ENCODE measurements around the gene LRSAM1.

LRSAM1 gene

GRCh38 chr9:127450830-127451607 lies at the start of gene LRSAM1, which contains the start of gene RPL12:
LRSAM1 (plus strand) TSS chr9:127451510; CDS start chr9:127454528, 3,018 bp downstream.
RPL12 (minus strand) TSS chr9:127451406; CDS start chr9:127451317, 89 bp downstream.
- peak; percentile 92 for DNase-seq

DNA sequence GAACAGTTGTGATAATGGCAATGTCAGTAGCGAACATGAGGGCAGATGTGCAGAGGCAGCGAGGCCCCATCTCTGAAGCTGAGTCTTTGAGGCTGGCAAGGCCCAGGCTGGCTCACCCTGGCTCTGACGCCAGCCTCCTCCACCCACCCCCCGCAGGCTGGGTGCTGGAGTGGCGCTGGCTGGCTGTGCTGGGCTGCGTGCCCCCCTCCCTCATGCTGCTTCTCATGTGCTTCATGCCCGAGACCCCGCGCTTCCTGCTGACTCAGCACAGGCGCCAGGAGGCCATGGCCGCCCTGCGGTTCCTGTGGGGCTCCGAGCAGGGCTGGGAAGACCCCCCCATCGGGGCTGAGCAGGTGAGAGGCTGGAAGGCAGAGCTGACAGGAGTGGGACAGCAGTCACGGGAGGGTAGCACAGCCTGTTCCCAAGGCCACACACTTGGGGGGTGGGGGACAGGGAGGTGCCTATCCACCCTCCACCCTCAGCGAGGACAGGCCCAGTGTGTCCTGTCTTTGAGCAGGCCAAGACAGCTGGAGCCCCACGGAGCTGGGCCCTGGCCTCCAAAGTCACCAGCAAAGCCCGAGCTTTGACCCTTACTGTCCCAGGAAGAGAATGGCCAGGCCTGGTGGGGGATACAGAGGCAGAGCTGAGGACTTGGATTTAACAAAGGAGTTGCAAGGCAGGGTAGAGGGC lies 48.8 kb upstream of the LRSAM1 start:
- DNase-seq, result no peak

DNA sequence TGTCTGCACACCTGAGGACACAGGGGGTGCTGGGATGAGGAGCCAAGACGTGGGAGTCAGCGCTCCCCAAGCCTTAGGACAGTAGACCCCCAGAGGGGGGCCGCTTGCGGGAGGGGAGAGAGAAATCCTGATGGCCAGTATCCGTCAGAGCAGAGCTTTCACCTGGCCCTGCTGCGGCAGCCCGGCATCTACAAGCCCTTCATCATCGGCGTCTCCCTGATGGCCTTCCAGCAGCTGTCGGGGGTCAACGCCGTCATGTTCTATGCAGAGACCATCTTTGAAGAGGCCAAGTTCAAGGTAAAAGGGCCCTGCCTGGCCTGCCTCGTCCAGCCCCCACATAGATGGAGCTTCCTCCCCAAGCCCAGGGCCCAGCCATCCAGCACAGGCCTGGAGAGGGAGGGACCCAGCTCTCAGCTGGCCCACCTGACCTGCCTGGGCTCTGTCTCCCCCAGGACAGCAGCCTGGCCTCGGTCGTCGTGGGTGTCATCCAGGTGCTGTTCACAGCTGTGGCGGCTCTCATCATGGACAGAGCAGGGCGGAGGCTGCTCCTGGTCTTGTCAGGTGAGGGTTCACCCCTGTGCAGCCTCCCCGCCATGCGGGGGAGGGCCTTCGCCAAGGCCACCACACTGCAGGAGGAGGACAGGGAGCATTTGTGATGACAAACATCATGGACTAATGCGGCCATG lies 47.7 kb upstream of the LRSAM1 start:
- DNase-seq, result no peak

- no peak for DNase-seq
Measured at GRCh38 chr9:127404631-127405030, 46.7 kb upstream of the LRSAM1 start.

DNA sequence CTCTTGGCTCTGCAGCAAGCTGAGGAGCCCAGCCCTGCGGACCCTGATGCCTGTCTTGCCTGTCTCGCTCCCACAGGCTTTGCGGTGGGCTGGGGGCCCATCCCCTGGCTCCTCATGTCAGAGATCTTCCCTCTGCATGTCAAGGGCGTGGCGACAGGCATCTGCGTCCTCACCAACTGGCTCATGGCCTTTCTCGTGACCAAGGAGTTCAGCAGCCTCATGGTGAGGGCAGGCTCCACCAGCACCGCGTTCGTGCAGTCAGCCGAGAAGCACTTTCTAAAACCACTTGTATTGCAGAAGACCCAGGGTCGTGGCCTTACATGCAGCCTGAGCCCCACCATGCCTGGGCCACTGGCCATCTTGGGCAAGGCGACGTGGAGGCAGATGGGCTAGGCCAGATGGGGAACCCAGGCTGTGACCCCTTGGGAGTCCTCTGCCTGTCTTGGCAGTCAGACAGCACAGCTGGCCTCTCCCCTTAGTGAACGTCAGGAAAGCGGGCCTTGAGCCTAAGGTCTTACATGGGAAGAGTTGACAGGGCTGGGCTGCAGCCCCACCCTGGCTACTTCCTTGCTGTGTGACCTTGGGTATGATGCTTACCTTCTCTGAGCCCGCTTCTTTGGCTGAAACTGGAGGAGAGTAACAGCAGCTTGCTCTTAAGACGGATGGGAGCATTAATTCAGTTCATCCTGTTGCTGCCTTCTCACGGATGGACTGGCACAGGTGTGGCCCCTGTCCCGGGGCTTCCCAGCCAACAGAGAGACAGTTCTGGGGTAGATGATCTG lies 45.8 kb upstream of the LRSAM1 start:
- DNase-seq, result no peak

GRCh38 chr9:127406799-127407491 lies 44.4 kb upstream of the LRSAM1 start:
- no peak for DNase-seq

GRCh38 chr9:127407492-127407843 lies 43.8 kb upstream of the LRSAM1 start:
- DNase-seq, result no peak

DNA sequence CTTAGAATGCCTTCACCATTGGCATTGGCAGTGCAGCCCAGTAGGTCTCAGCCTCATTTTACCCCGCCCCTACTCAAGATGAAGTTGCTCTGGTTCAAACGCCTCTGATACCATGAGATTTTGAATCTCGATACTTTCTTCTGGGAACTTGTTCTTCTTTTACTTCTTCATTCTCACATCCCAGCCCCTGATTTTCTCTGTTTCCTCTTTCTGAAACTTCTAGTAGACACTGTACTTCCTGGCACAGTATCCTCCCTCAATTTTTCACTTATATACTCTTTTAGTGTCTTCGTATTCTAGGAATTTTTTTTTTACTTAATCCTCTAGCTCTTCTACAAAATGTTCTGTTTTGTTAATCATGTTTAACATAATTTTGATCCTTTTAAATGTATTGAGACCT lies 40.2 kb upstream of the LRSAM1 start:
- DNase-seq, result no peak

- DNase-seq, result no peak
Measured at GRCh38 chr9:127415141-127415540, 36.2 kb upstream of the LRSAM1 start.

GRCh38 chr9:127415657-127416056 lies 35.7 kb upstream of the LRSAM1 start:
- DNase-seq, result no peak

GRCh38 chr9:127417131-127418036 lies 33.9 kb upstream of the LRSAM1 start:
- DNase-seq, result no peak

DNA sequence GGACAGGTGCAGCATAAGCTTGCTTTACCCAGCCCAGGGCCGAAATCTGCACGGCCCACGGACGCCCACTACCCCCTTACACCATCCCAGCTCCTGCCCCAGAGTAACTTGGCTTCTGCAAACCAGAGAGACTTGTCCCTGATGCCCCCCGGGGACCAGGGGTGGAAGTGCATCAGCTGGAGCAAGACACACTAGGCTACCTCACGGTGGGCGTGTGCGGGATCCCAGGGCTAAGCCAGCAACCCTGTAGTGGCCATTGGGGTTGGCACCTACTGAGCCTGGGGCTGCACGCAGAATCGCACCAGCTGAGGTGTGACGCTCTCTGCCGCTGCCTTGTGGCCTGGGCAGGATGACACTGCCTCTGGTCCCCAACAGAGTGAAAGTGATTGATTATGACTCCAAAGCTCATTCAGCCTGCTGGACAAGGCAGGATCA lies 33.3 kb upstream of the LRSAM1 start:
- no peak for DNase-seq

GRCh38 chr9:127419348-127419747 lies 32.0 kb upstream of the LRSAM1 start:
- DNase-seq, result no peak

GRCh38 chr9:127421057-127421456 lies 30.3 kb upstream of the LRSAM1 start:
- DNase-seq, result no peak

DNA sequence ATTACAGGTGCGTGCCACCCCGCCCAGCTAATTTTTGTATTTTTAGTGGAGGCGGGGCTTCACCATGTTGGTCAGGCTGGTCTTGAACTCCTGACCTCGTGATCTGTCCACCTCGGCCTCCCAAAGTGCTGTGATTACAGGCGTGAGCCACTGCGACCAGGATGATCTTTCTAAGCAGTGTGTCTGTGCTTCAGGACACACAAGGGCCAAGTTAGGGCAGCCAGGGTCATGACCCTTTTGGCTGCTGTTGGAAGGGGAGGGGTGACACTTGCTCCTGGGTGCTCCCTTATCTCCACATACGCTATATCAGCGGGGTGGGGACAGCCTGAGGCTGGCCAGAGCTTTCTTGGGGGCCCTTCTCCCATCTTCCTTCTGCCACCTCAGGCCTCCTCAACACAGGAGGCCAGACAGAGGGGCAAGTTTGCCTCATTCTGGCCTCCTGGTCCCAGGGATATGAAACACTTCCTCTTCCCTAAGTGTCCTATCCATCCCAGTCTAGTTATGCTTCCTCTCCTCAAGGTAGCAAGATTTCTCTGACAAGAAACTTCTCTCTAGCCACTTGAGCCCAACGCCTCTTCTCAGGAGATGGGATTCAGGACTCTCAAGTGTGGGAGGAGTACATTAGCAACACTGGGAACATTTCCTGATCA lies 29.1 kb upstream of the LRSAM1 start:
- no peak for DNase-seq

- no peak for DNase-seq
Measured at GRCh38 chr9:127422787-127423186, 28.5 kb upstream of the LRSAM1 start.

DNA sequence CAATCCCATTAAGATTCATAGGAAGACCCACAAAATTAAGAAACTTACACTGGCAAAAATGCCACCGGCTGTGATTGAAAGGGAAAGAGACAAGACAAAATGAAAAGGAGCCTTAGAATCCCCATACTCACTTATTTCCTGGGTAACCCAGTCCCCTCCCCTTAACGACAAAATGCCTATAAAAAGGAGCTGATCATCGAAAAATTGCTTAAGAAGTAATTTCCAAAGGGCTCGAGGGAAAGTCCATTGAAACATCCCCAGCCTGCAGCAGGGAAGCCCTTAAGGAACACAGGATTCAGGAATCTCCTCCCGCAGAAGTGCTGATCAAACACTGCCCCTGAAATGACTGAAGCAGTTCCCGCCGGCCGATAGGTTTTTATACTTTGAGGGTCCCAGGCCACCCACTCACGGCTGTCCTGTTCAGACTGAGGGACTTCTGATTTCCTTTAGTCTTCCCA lies 27.8 kb upstream of the LRSAM1 start:
- DNase-seq, result no peak

DNA sequence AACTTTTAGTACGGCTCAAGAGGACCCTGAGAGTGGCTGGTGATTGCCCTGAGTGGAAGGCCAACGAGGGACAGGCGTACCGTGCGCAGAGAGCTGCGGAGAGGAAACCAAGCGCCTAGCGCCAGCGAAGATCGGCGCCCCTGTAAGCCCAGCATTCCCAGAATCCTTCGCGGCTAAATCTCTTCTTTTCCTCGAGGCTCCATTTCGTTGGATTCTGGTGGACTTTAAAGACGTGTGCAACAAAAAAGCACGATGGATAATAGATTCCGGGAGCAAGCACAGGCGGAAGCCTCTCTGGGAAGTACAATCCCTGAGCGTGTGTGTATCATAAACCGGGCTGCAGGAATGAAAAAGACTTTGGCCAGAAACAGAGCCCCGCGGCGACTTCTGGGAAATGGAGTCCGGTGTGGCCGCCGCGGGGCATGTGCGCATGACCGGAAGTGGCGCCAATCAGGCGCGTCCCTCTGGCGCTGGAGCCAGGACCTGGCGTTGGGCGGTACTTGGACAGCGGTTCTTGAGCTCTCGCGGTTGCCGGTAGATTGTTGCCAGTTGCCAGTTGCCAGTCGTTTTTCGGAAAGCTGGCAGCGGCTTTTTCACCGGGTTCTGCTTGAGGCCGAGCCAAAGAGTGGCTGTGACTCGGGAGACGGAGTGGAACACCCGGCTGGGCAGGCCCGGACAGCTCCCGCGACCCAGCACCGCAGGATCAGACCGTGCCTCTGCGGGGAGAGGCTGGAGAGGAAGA lies 27.2 kb upstream of the LRSAM1 start, which contains the start of gene ZNF79:
ZNF79 (plus strand) TSS at position 449 of the 742 bp plus-strand sequence. CDS start 406 bp downstream, outside the sequence.
- DNase-seq, result peak; percentile 70

DNA sequence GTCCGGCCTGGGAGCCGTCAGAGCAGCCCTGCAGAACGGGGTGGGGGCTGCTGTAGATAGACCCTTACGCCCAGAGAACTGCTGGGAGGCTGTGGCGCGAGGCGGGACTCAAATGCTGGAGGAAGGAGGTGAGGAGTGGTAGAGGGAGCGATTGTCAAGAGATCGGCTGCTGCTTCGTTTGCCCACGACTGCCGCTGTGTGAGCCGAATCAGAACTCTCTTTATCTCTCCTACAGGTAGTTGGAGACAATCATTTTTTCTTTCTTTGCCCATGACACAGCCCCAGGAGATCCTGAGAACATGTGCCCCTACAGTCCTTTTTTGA lies 26.7 kb upstream of the LRSAM1 start:
- DNase-seq, result no peak

- DNase-seq, result no peak
Measured at GRCh38 chr9:127426756-127427155, 24.6 kb upstream of the LRSAM1 start.
